WTC11 (cell line): Measurements from ENCODE around the gene CNTNAP2. TPM values are rescaled to one million over a fixed set of nuclear protein-coding genes. Genes with fewer than 3 reads are reported as not detected.

Experiments used
- ATAC-seq: fragments of 200-7000 bp; cut with Tn5 transposase; 2 replicates; pipeline ENCODE4 v1.10.0; 2021; ENCODE audit warnings: mild to moderate bottlenecking, moderate library complexity
- CTCF ChIA-PET: fragments of 300-600 bp; sonication (Branson Sonifier 250); formaldehyde crosslinking; loops from one replicate; lab custom pipeline; 2021; ENCODE audit warnings: antibody characterized with exemption; lab: Charles Lee
- POLR2A ChIA-PET: fragments of 350-600 bp; sonication (Branson Sonifier 250); formaldehyde crosslinking; loops from one replicate; lab custom pipeline; 2021; ENCODE audit warnings: antibody characterized with exemption; lab: Charles Lee
- DNase-seq: peaks from one replicate; pipeline ENCODE4 v3.0.0; 2021; ENCODE audit warnings: low spot score
- H3K27ac Mint-ChIP-seq: 2 replicates; pipeline ENCODE4 v1.8.0; 2021; ENCODE audit warnings: mixed read lengths
- H3K27me3 Mint-ChIP-seq: 2 replicates; pipeline ENCODE4 v1.8.0; 2021; ENCODE audit warnings: low read depth, mild to moderate bottlenecking, moderate library complexity, mixed read lengths
- H3K36me3 Mint-ChIP-seq: 2 replicates; pipeline ENCODE4 v1.8.0; 2021; ENCODE audit warnings: mixed read lengths
- H3K4me1 Mint-ChIP-seq: 2 replicates; pipeline ENCODE4 v1.8.0; 2022; ENCODE audit warnings: mixed read lengths
- H3K4me3 Mint-ChIP-seq: 2 replicates; pipeline ENCODE4 v1.8.0; 2021; ENCODE audit warnings: mild to moderate bottlenecking, moderate library complexity, mixed read lengths
- H3K9me3 Mint-ChIP-seq: 2 replicates; pipeline ENCODE4 v1.8.0; 2021; ENCODE audit warnings: mixed read lengths
- AR ChIP-seq: fragments of 250-450 bp; sonication (Bioruptor Pico); IDR thresholded peaks from 2 replicates; pipeline ENCODE4 v1.9.0; 2021; ENCODE audit warnings: mild to moderate bottlenecking
- ATF2 ChIP-seq: sonication (generic); formaldehyde crosslinking; IDR thresholded peaks from 2 replicates; pipeline ENCODE4 v1.8.1; 2022; ENCODE audit warnings: low read depth, missing genetic modification reagents, borderline replicate concordance
- E2F5 ChIP-seq: sonication (generic); formaldehyde crosslinking; IDR thresholded peaks from 2 replicates; pipeline ENCODE4 v1.8.1; 2022; ENCODE audit warnings: mild to moderate bottlenecking, moderate library complexity, missing genetic modification reagents
- EMX1 ChIP-seq: fragments of 250-450 bp; sonication (Bioruptor Pico); IDR thresholded peaks from 2 replicates; pipeline ENCODE4 v1.8.0; 2021; ENCODE audit warnings: mild to moderate bottlenecking
- ESRRA ChIP-seq: sonication (generic); formaldehyde crosslinking; IDR thresholded peaks from 2 replicates; pipeline ENCODE4 v1.8.1; 2022; ENCODE audit warnings: mild to moderate bottlenecking, missing genetic modification reagents, borderline replicate concordance
- FOXP4 ChIP-seq: sonication (generic); formaldehyde crosslinking; IDR thresholded peaks from 2 replicates; pipeline ENCODE4 v1.8.0; 2022; ENCODE audit warnings: mild to moderate bottlenecking, missing genetic modification reagents
- GRHL2 ChIP-seq: fragments of 250-450 bp; sonication (Bioruptor Pico); IDR thresholded peaks from 2 replicates; pipeline ENCODE4 v1.8.0; 2022; ENCODE audit warnings: mild to moderate bottlenecking, moderate library complexity; ENCODE audit not compliant: insufficient replicate concordance, severe bottlenecking
- HMGXB4 ChIP-seq: sonication (generic); formaldehyde crosslinking; IDR thresholded peaks from 2 replicates; pipeline ENCODE4 v1.8.1; 2023; ENCODE audit warnings: mild to moderate bottlenecking, moderate library complexity, missing genetic modification reagents
- MAX ChIP-seq: sonication (generic); formaldehyde crosslinking; IDR thresholded peaks from 2 replicates; pipeline ENCODE4 v1.8.0; 2022; ENCODE audit warnings: mild to moderate bottlenecking, missing genetic modification reagents
- NR1H2 ChIP-seq: sonication (generic); formaldehyde crosslinking; IDR thresholded peaks from 2 replicates; pipeline ENCODE4 v1.9.0; 2021; ENCODE audit warnings: mild to moderate bottlenecking, moderate library complexity, missing genetic modification reagents
- OVOL2 ChIP-seq: fragments of 250-450 bp; sonication (Bioruptor Pico); IDR thresholded peaks from 2 replicates; pipeline ENCODE4 v1.9.0; 2021; ENCODE audit warnings: mild to moderate bottlenecking, borderline replicate concordance
- RELA ChIP-seq: sonication (generic); formaldehyde crosslinking; IDR thresholded peaks from 2 replicates; pipeline ENCODE4 v1.8.1; 2022; ENCODE audit warnings: missing genetic modification reagents, mild to moderate bottlenecking, borderline replicate concordance
- SMAD3 ChIP-seq: sonication (generic); formaldehyde crosslinking; IDR thresholded peaks from 2 replicates; pipeline ENCODE4 v1.8.0; 2022; ENCODE audit warnings: missing genetic modification reagents, mild to moderate bottlenecking, borderline replicate concordance
- SMAD4 ChIP-seq: sonication (generic); formaldehyde crosslinking; IDR thresholded peaks from 2 replicates; pipeline ENCODE4 v1.8.0; 2022; ENCODE audit warnings: mild to moderate bottlenecking, missing genetic modification reagents
- TP53 ChIP-seq: sonication (generic); formaldehyde crosslinking; IDR thresholded peaks from 2 replicates; pipeline ENCODE4 v1.8.1; 2023; ENCODE audit warnings: mild to moderate bottlenecking, missing genetic modification reagents
- ZNF138 ChIP-seq: sonication (generic); formaldehyde crosslinking; conservative IDR thresholded peaks from 2 replicates; pipeline ENCODE4 v1.8.1; 2022; ENCODE audit warnings: mild to moderate bottlenecking, moderate library complexity, missing genetic modification reagents
- ZNF232 ChIP-seq: sonication (generic); formaldehyde crosslinking; IDR thresholded peaks from 2 replicates; pipeline ENCODE4 v1.8.0; 2022; ENCODE audit warnings: mild to moderate bottlenecking, missing genetic modification reagents
- ZNF263 ChIP-seq: sonication (generic); formaldehyde crosslinking; IDR thresholded peaks from 2 replicates; pipeline ENCODE4 v1.8.1; 2022; ENCODE audit warnings: low read depth, mild to moderate bottlenecking, moderate library complexity, missing genetic modification reagents
- ZNF512 ChIP-seq: sonication (generic); formaldehyde crosslinking; IDR thresholded peaks from 2 replicates; pipeline ENCODE4 v1.8.1; 2022; ENCODE audit warnings: missing genetic modification reagents, borderline replicate concordance
- ZNF671 ChIP-seq: fragments of 250-450 bp; sonication (Bioruptor Pico); IDR thresholded peaks from 2 replicates; pipeline ENCODE4 v1.8.0; 2021; ENCODE audit warnings: mild to moderate bottlenecking
- total RNA-seq: library from RNA; stranded (reverse); gene quantifications from 3 replicates; pipeline ENCODE4 v1.2.3, GENCODE V29; 2021

Gene CNTNAP2
- total RNA-seq, 1 experiment from 2014 or later, result 63.8 TPM

GRCh38 chr7:147096629-147097028 lies 980.0 kb downstream of the CNTNAP2 start (continued):
- no peak for TF ChIP-seq ZNF512 (CRISPR knock-in tag)
- TF ChIP-seq EMX1 (CRISPR knock-in tag), result no peak
- no peak for TF ChIP-seq SMAD3
- TF ChIP-seq ZNF138 (CRISPR knock-in tag), result no peak
- TF ChIP-seq ESRRA (CRISPR knock-in tag), result no peak
- no peak for TF ChIP-seq NR1H2

GRCh38 chr7:147103224-147103623 lies 986.6 kb downstream of the CNTNAP2 start:
- ATAC-seq (no peak), DNase-seq (no peak)
- Mint-ChIP-seq H3K4me3 (no peak overlapping the region), H3K27me3 (no peaks in the 10 kb centered on the region), H3K36me3 (no peaks in the 10 kb centered on the region), H3K9me3 (peaks cover 5% of the 10 kb centered on the region), H3K4me1 (no peaks in the 10 kb centered on the region), H3K27ac (no peak overlapping the region)
- ChIA-PET CTCF (no interaction called here), POLR2A (no interaction called here)
- TF ChIP-seq ZNF671 (CRISPR knock-in tag) (no peak), AR (CRISPR knock-in tag) (no peak)

GRCh38 chr7:147106746-147107145 lies 990.1 kb downstream of the CNTNAP2 start:
- no peak overlapping the region for H3K4me3 Mint-ChIP-seq
- TF ChIP-seq ZNF232 (CRISPR knock-in tag) (no peak), SMAD4 (CRISPR knock-in tag) (no peak), ESRRA (CRISPR knock-in tag) (no peak), ZNF263 (CRISPR knock-in tag) (no peak), TP53 (CRISPR knock-in tag) (no peak), HMGXB4 (CRISPR knock-in tag) (no peak), E2F5 (no peak), RELA (CRISPR knock-in tag) (no peak), OVOL2 (CRISPR knock-in tag) (no peak), GRHL2 (CRISPR knock-in tag) (no peak), ATF2 (CRISPR knock-in tag) (no peak), FOXP4 (no peak), MAX (CRISPR knock-in tag) (no peak)

More at GRCh38 chr7:147106746-147107145, 990.1 kb downstream of the CNTNAP2 start:
- no peak for ATAC-seq
- H3K4me1 Mint-ChIP-seq, result no peaks in the 10 kb centered on the region
- no peaks in the 10 kb centered on the region for H3K27me3 Mint-ChIP-seq
- H3K9me3 Mint-ChIP-seq, result peaks cover 23% of the 10 kb centered on the region
- no peak for DNase-seq
- no peaks in the 10 kb centered on the region; the same call in 1 of the 2 replicates for H3K36me3 Mint-ChIP-seq
- H3K27ac Mint-ChIP-seq, result no peak overlapping the region
- ChIA-PET POLR2A (no interaction called here), CTCF (no interaction called here)
